ENCODE results near the gene MTMR3.

- TF ChIP-seq POLR2A (IDR thresholded peaks at IDR 0.05): no peak
- TF ChIP-seq, protein P1, sequence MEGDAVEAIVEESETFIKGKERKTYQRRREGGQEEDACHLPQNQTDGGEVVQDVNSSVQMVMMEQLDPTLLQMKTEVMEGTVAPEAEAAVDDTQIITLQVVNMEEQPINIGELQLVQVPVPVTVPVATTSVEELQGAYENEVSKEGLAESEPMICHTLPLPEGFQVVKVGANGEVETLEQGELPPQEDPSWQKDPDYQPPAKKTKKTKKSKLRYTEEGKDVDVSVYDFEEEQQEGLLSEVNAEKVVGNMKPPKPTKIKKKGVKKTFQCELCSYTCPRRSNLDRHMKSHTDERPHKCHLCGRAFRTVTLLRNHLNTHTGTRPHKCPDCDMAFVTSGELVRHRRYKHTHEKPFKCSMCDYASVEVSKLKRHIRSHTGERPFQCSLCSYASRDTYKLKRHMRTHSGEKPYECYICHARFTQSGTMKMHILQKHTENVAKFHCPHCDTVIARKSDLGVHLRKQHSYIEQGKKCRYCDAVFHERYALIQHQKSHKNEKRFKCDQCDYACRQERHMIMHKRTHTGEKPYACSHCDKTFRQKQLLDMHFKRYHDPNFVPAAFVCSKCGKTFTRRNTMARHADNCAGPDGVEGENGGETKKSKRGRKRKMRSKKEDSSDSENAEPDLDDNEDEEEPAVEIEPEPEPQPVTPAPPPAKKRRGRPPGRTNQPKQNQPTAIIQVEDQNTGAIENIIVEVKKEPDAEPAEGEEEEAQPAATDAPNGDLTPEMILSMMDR (IDR thresholded peaks at IDR 0.05): no peak
Measured at GRCh38 chr22:29873943-29874342, 9.0 kb upstream of the MTMR3 start.
